Mucosa of rectum (tissue), 2 donors: ENCODE measurements around the gene KATNAL1.
A peak's percentile ranks its signal among the peaks of the same experiment; 100 is the strongest.

Source experiments
- H3K27ac ChIP-seq, 2 donors: one replicate each; pipeline ENCODE4 v1.7.0; 2013; ENCODE audit warnings: inconsistent platforms in 2 of 2, low read depth in 2 of 2, low read length in 2 of 2
- H3K27me3 ChIP-seq, 2 donors: one replicate each; pipeline ENCODE4 v1.7.0; 2013; ENCODE audit warnings: low read length in 2 of 2; ENCODE audit not compliant: control insufficient read depth in 2 of 2, insufficient read depth in 2 of 2
- H3K36me3 ChIP-seq, 2 donors: one replicate each; pipeline ENCODE4 v1.7.0; 2013; ENCODE audit warnings: low read length in 2 of 2; ENCODE audit not compliant: control insufficient read depth in 2 of 2, insufficient read depth in 2 of 2
- H3K4me1 ChIP-seq, 2 donors: one replicate each; pipeline ENCODE4 v1.7.0; 2013; ENCODE audit warnings: low read length in 2 of 2, mild to moderate bottlenecking in 1 of 2; ENCODE audit not compliant: control insufficient read depth in 2 of 2, insufficient read depth in 2 of 2
- H3K4me3 ChIP-seq, 2 donors: one replicate each; pipeline ENCODE4 v1.7.0; 2013; ENCODE audit warnings: low read length in 2 of 2
- H3K9ac ChIP-seq, 2 donors: one replicate each; pipeline ENCODE4 v1.7.0; 2013; ENCODE audit warnings: low read length in 2 of 2, low read depth in 1 of 2, mild to moderate bottlenecking in 1 of 2
- H3K9me3 ChIP-seq, 2 donors: one replicate each; pipeline ENCODE4 v1.7.0; 2013; ENCODE audit warnings: low read length in 2 of 2; ENCODE audit not compliant: control insufficient read depth in 2 of 2
- donor health status: healthy.
- donor health status: Normal muscosa, but diverticular disease.

KATNAL1 gene

GRCh38 chr13:30345426-30346100 lies 38.2 kb upstream of the KATNAL1 start:
- Histone ChIP-seq H3K4me1 (peaks cover 0 to 5% of the 10 kb centered on the region in 2 donors), H3K27me3 (no peaks in the 10 kb centered on the region), H3K4me3 (no peak overlapping the region), H3K27ac (no peak overlapping the region), H3K9ac (no peak overlapping the region), H3K36me3 (no peaks in the 10 kb centered on the region), H3K9me3 (no peaks in the 10 kb centered on the region)

DNA sequence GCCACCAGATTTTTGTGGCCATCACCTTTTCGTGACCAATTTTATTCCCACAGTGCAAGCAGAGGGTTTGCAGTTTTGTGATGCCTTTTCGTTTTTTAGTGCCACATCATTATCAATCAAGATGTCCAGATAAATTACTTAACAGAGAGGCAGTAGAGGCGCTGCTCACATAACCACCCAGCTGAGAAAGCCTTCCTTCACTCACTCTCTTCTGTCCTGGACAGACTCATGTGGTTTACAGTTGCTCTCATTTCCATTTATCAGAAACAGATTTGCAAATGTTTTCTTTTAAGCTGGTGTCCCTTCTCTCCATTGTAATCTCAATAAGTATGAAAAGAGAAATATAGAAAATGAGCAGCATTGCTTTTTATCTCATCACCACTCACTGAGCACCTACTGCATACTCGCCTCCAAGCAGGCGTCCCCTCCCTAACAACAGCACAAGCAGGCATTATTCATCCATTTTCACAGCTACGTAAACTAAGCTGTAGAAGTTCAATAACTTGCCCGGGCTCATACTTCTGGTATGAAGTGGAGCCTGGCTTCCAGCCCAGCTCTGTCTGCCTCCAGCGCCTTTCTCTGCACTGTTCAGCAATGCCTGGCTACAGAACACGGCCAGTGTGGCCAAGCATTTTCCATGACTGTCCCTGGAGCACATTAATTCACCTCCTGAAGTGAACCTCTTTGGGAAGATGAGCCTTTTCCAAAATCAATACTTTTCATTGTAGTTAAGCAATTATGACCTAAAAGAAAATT lies 34.6 kb upstream of the KATNAL1 start:
- H3K27ac ChIP-seq: peak overlapping the region in 1 of 2 donors; percentile 8
- peaks cover 0 to 5% of the 10 kb centered on the region in 2 donors for H3K4me1 ChIP-seq
- no peak overlapping the region for H3K4me3 ChIP-seq
- no peaks in the 10 kb centered on the region for H3K27me3 ChIP-seq
- H3K36me3 ChIP-seq: no peaks in the 10 kb centered on the region
- H3K9me3 ChIP-seq: no peaks in the 10 kb centered on the region
- peak overlapping the region in 1 of 2 donors; percentile 9 for H3K9ac ChIP-seq

GRCh38 chr13:30340331-30341250 lies 33.2 kb upstream of the KATNAL1 start:
- Histone ChIP-seq H3K4me1 (peaks cover 0 to 5% of the 10 kb centered on the region in 2 donors), H3K9ac (no peak overlapping the region), H3K27ac (peak overlapping the region; percentile 18 to 43), H3K4me3 (no peak overlapping the region), H3K36me3 (no peaks in the 10 kb centered on the region), H3K9me3 (no peaks in the 10 kb centered on the region), H3K27me3 (no peaks in the 10 kb centered on the region)

- Histone ChIP-seq H3K27ac (peak overlapping the region; percentile 18 to 43), H3K27me3 (no peaks in the 10 kb centered on the region), H3K4me1 (peaks cover 0 to 5% of the 10 kb centered on the region in 2 donors), H3K9ac (no peak overlapping the region), H3K4me3 (no peak overlapping the region), H3K36me3 (no peaks in the 10 kb centered on the region), H3K9me3 (no peaks in the 10 kb centered on the region)
Observed at GRCh38 chr13:30339738-30340330, 32.5 kb upstream of the KATNAL1 start.

- Histone ChIP-seq H3K9me3 (no peaks in the 10 kb centered on the region), H3K36me3 (no peaks in the 10 kb centered on the region), H3K4me1 (peaks cover 0 to 5% of the 10 kb centered on the region in 2 donors), H3K4me3 (no peak overlapping the region), H3K27ac (no peak overlapping the region), H3K27me3 (no peaks in the 10 kb centered on the region), H3K9ac (no peak overlapping the region)
Observed at GRCh38 chr13:30338952-30339351, 31.6 kb upstream of the KATNAL1 start.

GRCh38 chr13:30338331-30338851 lies 31.0 kb upstream of the KATNAL1 start:
- no peaks in the 10 kb centered on the region for H3K27me3 ChIP-seq
- H3K4me3 ChIP-seq: no peak overlapping the region
- no peak overlapping the region for H3K9ac ChIP-seq
- H3K4me1 ChIP-seq: peaks cover 0 to 5% of the 10 kb centered on the region in 2 donors
- no peak overlapping the region for H3K27ac ChIP-seq
- H3K36me3 ChIP-seq: no peaks in the 10 kb centered on the region
- no peaks in the 10 kb centered on the region for H3K9me3 ChIP-seq

- Histone ChIP-seq H3K4me1 (peaks cover 3 to 7% of the 10 kb centered on the region in 2 donors), H3K27me3 (no peaks in the 10 kb centered on the region), H3K4me3 (no peak overlapping the region), H3K9me3 (no peaks in the 10 kb centered on the region), H3K9ac (no peak overlapping the region), H3K36me3 (no peaks in the 10 kb centered on the region), H3K27ac (no peak overlapping the region)
Observed at GRCh38 chr13:30337061-30337610, 29.8 kb upstream of the KATNAL1 start.

DNA sequence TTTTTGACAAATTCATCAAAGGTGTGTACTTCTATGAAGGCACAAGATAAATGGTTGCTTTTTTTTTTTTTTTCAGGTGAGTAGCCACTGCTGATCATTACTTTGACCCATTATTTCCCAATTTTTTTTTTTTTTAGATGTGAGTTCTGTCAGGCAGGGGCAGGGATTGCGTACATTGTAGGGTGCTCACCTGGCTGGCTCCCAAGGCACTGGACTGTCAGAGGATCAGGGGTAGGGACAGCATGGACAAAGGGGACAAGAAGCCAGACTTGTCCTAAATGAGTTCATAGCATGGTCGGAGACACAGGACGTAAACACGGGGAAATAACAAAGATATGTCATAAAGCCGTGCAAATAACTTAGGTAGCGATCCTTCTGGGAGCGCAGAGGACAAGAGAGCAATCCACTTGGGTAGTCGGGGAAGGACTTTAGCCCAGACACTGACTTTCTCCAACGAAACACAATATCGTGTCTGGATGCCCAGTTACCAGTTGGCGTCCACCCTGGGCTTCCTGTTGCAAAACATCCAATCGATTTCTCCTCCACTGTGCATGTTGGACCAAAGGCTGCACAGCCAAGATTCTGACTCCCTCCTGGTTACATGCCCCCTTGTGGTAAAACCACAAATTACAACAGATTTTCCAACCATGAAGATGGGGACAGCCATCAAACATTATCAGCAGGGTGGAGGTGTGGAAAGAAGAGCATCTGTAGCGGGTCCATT lies 27.5 kb upstream of the KATNAL1 start:
- Histone ChIP-seq H3K4me1 (peaks cover 3 to 4% of the 10 kb centered on the region in 2 donors), H3K27ac (no peak overlapping the region), H3K27me3 (no peaks in the 10 kb centered on the region), H3K9me3 (no peaks in the 10 kb centered on the region), H3K4me3 (no peak overlapping the region), H3K9ac (no peak overlapping the region), H3K36me3 (no peaks in the 10 kb centered on the region)

DNA sequence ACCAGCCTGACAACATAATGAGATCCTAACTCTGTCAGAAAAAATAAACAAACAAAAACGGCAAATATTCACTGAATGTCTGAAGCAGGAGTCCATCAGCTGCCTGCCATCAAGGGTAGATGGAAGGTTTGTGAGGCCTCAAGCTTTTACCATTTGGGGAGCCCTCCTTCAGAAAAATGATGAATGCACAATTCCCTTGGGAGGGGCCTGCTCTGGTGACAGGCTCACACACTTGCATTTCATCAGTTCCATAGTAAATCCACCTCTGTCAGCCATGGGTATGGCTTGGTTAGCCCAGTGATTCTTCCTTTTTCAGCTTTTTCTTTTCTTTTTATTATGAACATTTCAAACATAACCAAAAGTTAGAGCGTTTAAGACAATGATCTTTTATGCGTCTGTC lies 26.3 kb upstream of the KATNAL1 start:
- Histone ChIP-seq H3K4me3 (no peak overlapping the region), H3K9ac (no peak overlapping the region), H3K27me3 (no peaks in the 10 kb centered on the region), H3K27ac (no peak overlapping the region), H3K36me3 (no peaks in the 10 kb centered on the region), H3K4me1 (peaks cover 3 to 4% of the 10 kb centered on the region in 2 donors), H3K9me3 (no peaks in the 10 kb centered on the region)
